SK-N-SH treated with all-trans-retinoic acid at 6 μM for 48 hours (cell line): ENCODE results near the gene ANKRD34C.

Experiments
- ARNTL ChIP-seq: fragments of 450-650 bp; formaldehyde crosslinking; IDR thresholded peaks from 2 replicates; pipeline ENCODE4 v1.5.0; 2020; ENCODE audit warnings: low read depth, mild to moderate bottlenecking, moderate library complexity, borderline replicate concordance
- ESRRG ChIP-seq: fragments of 250-450 bp; sonication (Bioruptor Pico); IDR thresholded peaks from 2 replicates; pipeline ENCODE4 v1.6.1; 2021; ENCODE audit warnings: mild to moderate bottlenecking
- PPARA ChIP-seq: fragments of 250-450 bp; sonication (Bioruptor Pico); IDR thresholded peaks from 2 replicates; pipeline ENCODE4 v1.5.0; 2020; ENCODE audit warnings: mild to moderate bottlenecking, borderline replicate concordance
- TF ChIP-seq, protein P1 (sequence below): fragments of 250-450 bp; sonication (Bioruptor Pico); IDR thresholded peaks from 2 replicates; pipeline ENCODE4 v1.8.0; 2020; ENCODE audit warnings: mild to moderate bottlenecking, moderate library complexity, borderline replicate concordance

GRCh38 chr15:79307251-79307650, 24.7 kb downstream of the ANKRD34C start:
- TF ChIP-seq ARNTL (no peak), ESRRG (CRISPR knock-in tag) (no peak), PPARA (CRISPR knock-in tag) (no peak)
- TF ChIP-seq, protein P1, sequence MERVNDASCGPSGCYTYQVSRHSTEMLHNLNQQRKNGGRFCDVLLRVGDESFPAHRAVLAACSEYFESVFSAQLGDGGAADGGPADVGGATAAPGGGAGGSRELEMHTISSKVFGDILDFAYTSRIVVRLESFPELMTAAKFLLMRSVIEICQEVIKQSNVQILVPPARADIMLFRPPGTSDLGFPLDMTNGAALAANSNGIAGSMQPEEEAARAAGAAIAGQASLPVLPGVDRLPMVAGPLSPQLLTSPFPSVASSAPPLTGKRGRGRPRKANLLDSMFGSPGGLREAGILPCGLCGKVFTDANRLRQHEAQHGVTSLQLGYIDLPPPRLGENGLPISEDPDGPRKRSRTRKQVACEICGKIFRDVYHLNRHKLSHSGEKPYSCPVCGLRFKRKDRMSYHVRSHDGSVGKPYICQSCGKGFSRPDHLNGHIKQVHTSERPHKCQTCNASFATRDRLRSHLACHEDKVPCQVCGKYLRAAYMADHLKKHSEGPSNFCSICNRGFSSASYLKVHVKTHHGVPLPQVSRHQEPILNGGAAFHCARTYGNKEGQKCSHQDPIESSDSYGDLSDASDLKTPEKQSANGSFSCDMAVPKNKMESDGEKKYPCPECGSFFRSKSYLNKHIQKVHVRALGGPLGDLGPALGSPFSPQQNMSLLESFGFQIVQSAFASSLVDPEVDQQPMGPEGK (CRISPR knock-in tag), result no peak
